Natural killer cell treated with Interleukin-12 subunit alpha and Interleukin-12 subunit beta and Interleukin-15 and Interleukin-18, amount 100 ng/mL, for 72 hours (primary cell): Measurements from ENCODE around the gene PATL2. TPM values are rescaled to one million over a fixed set of nuclear protein-coding genes. Genes with fewer than 3 reads are reported as not detected.

Experiments
- ATAC-seq, 2 donors: fragments of 150-1000 bp; cut with Tn5 transposase in 1 of 2; sonication (Bioruptor Pico), chemical (Tn5 transposase) in 1 of 2; 2 replicates each; pipeline ENCODE4 v1.10.0; 2021
- DNase-seq: peaks from one replicate; pipeline ENCODE4 v3.0.0; 2022; ENCODE audit warnings: low spot score
- H3K27ac Mint-ChIP-seq, 2 donors: 1 replicate in 1 of 2; 2 replicates in 1 of 2; pipeline ENCODE4 v1.8.0; 2022; ENCODE audit warnings: mixed read lengths in 2 of 2, mild to moderate bottlenecking in 1 of 2, moderate library complexity in 1 of 2
- H3K27me3 Mint-ChIP-seq, 2 donors: 1 replicate in 1 of 2; 2 replicates in 1 of 2; pipeline ENCODE4 v1.8.0; 2022; ENCODE audit warnings: mixed read lengths in 2 of 2
- H3K36me3 Mint-ChIP-seq: one replicate; pipeline ENCODE4 v1.8.0; 2022; ENCODE audit warnings: mixed read lengths
- H3K4me1 Mint-ChIP-seq, 2 donors: 1 replicate in 1 of 2; 2 replicates in 1 of 2; pipeline ENCODE4 v1.8.0; 2022; ENCODE audit warnings: low read depth in 2 of 2, mixed read lengths in 2 of 2, mild to moderate bottlenecking in 1 of 2
- H3K4me3 Mint-ChIP-seq: one replicate; pipeline ENCODE4 v1.8.0; 2022; ENCODE audit warnings: mixed read lengths
- H3K9me3 Mint-ChIP-seq: 2 replicates; pipeline ENCODE4 v1.8.0; 2022; ENCODE audit warnings: mixed read lengths
- total RNA-seq, 2 donors: library from RNA; stranded (reverse); gene quantifications; one replicate each; pipeline ENCODE4 v1.2.3, GENCODE V29; 2022

Gene PATL2
- total RNA-seq, 2 donors from 2014 or later, result 13.0 to 19.1 TPM

DNA sequence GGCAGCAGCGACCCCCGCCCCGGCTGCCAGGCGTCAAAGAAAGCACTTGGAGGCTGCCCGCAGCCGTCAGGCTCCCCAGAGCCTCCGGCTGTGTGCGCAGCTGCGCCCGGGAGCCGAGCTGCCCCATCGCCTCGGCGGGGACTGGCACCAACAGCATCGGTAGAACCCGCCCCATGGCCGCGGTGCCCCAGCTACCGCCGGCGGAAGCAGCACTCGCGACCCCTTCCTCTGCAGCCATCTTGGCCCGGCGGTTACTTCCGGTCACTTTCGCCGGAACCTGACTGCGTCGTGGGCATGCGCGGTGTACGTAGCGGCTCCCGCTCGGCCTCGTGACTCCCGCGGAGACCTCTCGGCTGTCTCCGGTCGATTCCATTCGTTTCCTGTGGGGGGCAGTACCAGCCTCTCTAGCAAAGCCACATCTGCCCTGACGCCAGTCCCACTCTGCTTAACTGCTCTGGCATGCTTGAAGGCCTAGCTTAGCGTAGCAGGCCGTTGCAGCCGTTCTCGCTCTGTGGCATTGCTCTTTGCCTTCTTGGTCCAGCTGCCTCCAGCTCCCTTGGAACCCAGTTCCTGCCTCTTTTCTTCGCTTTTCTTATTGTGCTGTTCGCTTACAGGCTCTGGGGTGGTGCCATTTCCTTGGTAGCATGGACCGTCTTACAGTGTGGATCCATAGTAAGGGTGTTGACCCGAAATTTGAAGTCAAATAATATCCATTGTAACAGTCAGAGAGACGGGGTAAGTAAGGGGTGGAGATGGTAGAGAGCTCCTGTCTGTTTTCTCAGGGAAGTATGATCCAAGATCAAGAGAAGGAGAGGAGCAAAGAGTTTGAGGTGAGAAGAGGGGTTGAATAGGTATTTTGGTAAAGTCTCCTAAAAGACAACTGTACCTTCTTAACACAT lies 47.5 kb downstream of the PATL2 start, which contains the start of gene SPG11:
Gene SPG11, minus strand, starts transcription at position 253 of the 899 bp plus-strand sequence. Its CDS starts 15 bp downstream, at position 238.
- DNase-seq (peak; percentile 98), ATAC-seq (peak; percentile 92 to 95)
- Mint-ChIP-seq H3K4me3 (peak within 1 kb of the TSS; percentile 95), H3K27ac (peak within 1 kb of the TSS; percentile 97), H3K9me3 (no peaks in the 10 kb centered on the region), H3K4me1 (peaks cover 43 to 58% of the 10 kb centered on the region in 2 donors), H3K36me3 (peaks cover 7% of the 10 kb centered on the region), H3K27me3 (no peaks in the 10 kb centered on the region)

GRCh38 chr15:44662478-44663409 lies 48.4 kb downstream of the PATL2 start:
- Mint-ChIP-seq H3K36me3 (peaks cover 7% of the 10 kb centered on the region), H3K4me1 (peaks cover 39 to 58% of the 10 kb centered on the region in 2 donors), H3K27ac (peak overlapping the region; percentile 97)

DNA sequence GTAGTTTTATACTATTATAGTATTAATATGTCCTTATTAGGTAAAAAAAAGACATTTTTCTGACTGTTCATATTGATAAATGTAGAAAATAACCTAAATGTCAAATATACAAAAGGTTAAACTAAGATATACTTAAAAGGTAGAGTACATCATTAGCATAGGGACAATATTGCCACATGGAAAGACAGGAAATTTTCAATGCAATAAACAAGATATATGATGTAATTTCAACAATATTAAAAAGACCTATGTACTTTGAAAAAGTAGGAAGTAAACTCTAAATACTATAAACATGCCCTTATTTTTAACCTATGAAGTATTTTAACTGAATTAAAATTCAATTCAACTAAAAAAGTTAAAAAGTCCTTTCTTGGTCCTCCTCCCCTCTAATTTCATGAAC lies 49.5 kb downstream of the PATL2 start:
- Mint-ChIP-seq H3K27me3 (no peaks in the 10 kb centered on the region), H3K36me3 (peaks cover 10% of the 10 kb centered on the region), H3K4me1 (peaks cover 34 to 52% of the 10 kb centered on the region in 2 donors), H3K9me3 (no peaks in the 10 kb centered on the region), H3K27ac (peak overlapping the region; percentile 97), H3K4me3 (peak overlapping the region; percentile 95)
- no peak for ATAC-seq
- no peak for DNase-seq

More at GRCh38 chr15:44662478-44663409, 48.4 kb downstream of the PATL2 start:
- Mint-ChIP-seq H3K4me3 (peak overlapping the region; percentile 95), H3K27me3 (no peaks in the 10 kb centered on the region), H3K9me3 (no peaks in the 10 kb centered on the region)
- DNase-seq, result peak; percentile 92
- ATAC-seq, result peak; percentile 83 to 87

DNA sequence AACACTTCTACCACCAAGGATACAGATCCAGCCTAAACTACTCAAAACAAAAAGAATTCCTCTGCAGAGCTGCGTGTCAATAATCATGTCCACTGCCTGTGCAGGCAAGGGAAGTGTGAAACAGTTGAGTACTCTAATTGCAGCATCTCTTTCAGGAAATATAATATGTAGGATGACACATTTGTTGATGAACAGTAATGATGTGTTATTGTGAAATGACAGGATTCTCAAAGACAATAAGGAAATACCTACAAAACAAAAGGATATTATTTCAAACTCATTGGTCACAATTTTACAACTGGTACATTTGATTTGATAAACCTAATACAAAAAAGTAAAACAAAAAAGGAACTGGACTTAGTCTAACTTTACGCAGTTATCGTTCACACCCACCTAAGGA lies 52.1 kb downstream of the PATL2 start:
- ATAC-seq (no peak), DNase-seq (no peak)
- Mint-ChIP-seq H3K36me3 (peaks cover 20% of the 10 kb centered on the region), H3K4me1 (peaks cover 26 to 47% of the 10 kb centered on the region in 2 donors), H3K27me3 (no peaks in the 10 kb centered on the region), H3K27ac (peak overlapping the region; percentile 71 to 79), H3K4me3 (peak overlapping the region; percentile 58), H3K9me3 (no peaks in the 10 kb centered on the region)

- peaks cover 27 to 37% of the 10 kb centered on the region in 2 donors for H3K4me1 Mint-ChIP-seq
- peaks cover 20% of the 10 kb centered on the region for H3K36me3 Mint-ChIP-seq
- no peaks in the 10 kb centered on the region for H3K9me3 Mint-ChIP-seq
- DNase-seq (no peak), ATAC-seq (no peak)
- no peaks in the 10 kb centered on the region for H3K27me3 Mint-ChIP-seq
- H3K27ac Mint-ChIP-seq, result no peak overlapping the region
- H3K4me3 Mint-ChIP-seq, result no peak overlapping the region
Observed at GRCh38 chr15:44657378-44657777, 53.7 kb downstream of the PATL2 start.

- DNase-seq, result no peak
- no peak for ATAC-seq
- H3K36me3 Mint-ChIP-seq, result peaks cover 20% of the 10 kb centered on the region
- H3K4me1 Mint-ChIP-seq, result peaks cover 26 to 36% of the 10 kb centered on the region in 2 donors
- peak overlapping the region; percentile 4 to 28 for H3K27ac Mint-ChIP-seq
- H3K4me3 Mint-ChIP-seq, result no peak overlapping the region
- H3K9me3 Mint-ChIP-seq, result no peaks in the 10 kb centered on the region
- no peaks in the 10 kb centered on the region for H3K27me3 Mint-ChIP-seq
Observed at GRCh38 chr15:44656913-44657312, 54.2 kb downstream of the PATL2 start.

GRCh38 chr15:44656298-44656697 lies 54.8 kb downstream of the PATL2 start:
- Mint-ChIP-seq H3K4me3 (no peak overlapping the region), H3K9me3 (no peaks in the 10 kb centered on the region), H3K27me3 (no peaks in the 10 kb centered on the region), H3K36me3 (peaks cover 25% of the 10 kb centered on the region), H3K27ac (peak overlapping the region; percentile 4 to 28), H3K4me1 (peaks cover 24 to 38% of the 10 kb centered on the region in 2 donors)
- ATAC-seq (no peak), DNase-seq (no peak)

DNA sequence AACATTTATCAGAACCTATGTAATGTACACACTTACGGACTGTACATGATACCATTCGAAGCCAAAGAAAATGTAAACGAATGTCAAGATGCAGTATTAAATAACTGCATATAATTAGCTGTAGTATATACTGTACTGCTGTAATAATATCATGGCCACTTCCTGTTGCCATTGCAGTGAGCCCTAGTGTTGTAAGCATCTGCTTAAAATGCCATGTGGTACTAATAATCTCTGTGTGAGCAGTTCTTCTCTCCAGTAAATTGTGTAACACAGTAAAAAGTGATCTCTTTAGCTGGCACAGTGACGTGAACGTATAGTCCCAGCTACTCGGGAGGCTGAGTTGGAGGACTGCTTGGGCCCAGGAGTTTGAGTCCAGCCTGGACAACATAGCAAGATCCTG lies 56.3 kb downstream of the PATL2 start:
- Mint-ChIP-seq H3K36me3 (peaks cover 27% of the 10 kb centered on the region), H3K4me3 (no peak overlapping the region), H3K9me3 (no peaks in the 10 kb centered on the region), H3K4me1 (peaks cover 27 to 31% of the 10 kb centered on the region in 2 donors), H3K27ac (peak overlapping the region in 1 of 2 donors; percentile 42), H3K27me3 (no peaks in the 10 kb centered on the region)
- ATAC-seq (no peak), DNase-seq (no peak)

DNA sequence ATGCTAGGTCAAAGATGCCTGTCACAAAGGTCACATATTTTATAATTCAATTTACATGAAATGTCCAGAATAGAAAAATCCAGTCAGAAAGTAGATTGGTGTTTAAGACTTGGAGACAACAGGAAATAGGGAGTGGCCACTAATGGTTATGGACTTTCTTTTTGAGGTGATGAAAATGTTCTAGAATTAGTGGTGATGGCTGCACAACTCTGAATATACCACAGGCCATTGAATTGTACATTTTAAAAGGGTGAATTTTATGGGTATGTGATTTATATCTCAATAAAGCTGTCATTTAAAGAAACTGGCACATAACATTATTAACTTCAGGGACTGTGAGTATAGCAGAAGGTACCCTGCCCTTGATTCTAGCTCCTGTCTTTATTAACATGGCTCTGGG lies 63.5 kb downstream of the PATL2 start:
- no peaks in the 10 kb centered on the region for H3K27me3 Mint-ChIP-seq
- peaks cover 47% of the 10 kb centered on the region for H3K36me3 Mint-ChIP-seq
- no peak for ATAC-seq
- H3K4me1 Mint-ChIP-seq, result peaks cover 44 to 57% of the 10 kb centered on the region in 2 donors
- DNase-seq, result no peak
- H3K9me3 Mint-ChIP-seq, result peaks cover 10% of the 10 kb centered on the region
- peak overlapping the region; percentile 69 for H3K27ac Mint-ChIP-seq
- peak overlapping the region; percentile 23 for H3K4me3 Mint-ChIP-seq

DNA sequence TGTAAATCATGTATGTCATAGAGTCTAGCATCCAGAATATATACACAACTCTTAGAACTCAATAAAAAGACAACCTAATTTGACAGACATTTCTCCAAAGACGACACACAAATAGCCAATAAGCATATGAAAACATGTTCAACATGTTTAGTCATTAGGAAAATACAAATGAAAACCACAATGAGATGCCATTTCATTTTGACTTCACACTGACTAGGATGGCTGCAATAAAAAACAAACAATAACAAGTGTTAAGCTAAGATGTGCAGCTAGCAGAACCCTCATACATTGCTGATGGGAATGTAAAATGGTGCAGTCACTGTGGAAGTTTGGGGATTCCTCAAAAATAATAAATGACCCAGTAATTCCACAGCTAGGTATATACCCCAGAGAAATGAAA lies 64.1 kb downstream of the PATL2 start:
- Mint-ChIP-seq H3K27ac (peak overlapping the region; percentile 69), H3K27me3 (no peaks in the 10 kb centered on the region), H3K4me3 (peak overlapping the region; percentile 23), H3K4me1 (peaks cover 44 to 57% of the 10 kb centered on the region in 2 donors), H3K9me3 (peaks cover 10% of the 10 kb centered on the region), H3K36me3 (peaks cover 47% of the 10 kb centered on the region)
- ATAC-seq (peak; percentile 59 to 76), DNase-seq (no peak)

GRCh38 chr15:44646460-44646859 lies 64.7 kb downstream of the PATL2 start:
- H3K27me3 Mint-ChIP-seq, result no peaks in the 10 kb centered on the region
- H3K36me3 Mint-ChIP-seq, result peaks cover 47% of the 10 kb centered on the region
- peaks cover 46 to 53% of the 10 kb centered on the region in 2 donors for H3K4me1 Mint-ChIP-seq
- H3K4me3 Mint-ChIP-seq, result peak overlapping the region; percentile 15
- DNase-seq (no peak), ATAC-seq (no peak)
- H3K9me3 Mint-ChIP-seq, result peaks cover 10% of the 10 kb centered on the region
- H3K27ac Mint-ChIP-seq, result peak overlapping the region; percentile 69

GRCh38 chr15:44641651-44642050 lies 69.5 kb downstream of the PATL2 start:
- no peak for DNase-seq
- ATAC-seq, result no peak
- Mint-ChIP-seq H3K27ac (peak overlapping the region in 1 of 2 donors; percentile 36), H3K4me3 (no peak overlapping the region), H3K4me1 (peaks cover 33 to 34% of the 10 kb centered on the region in 2 donors), H3K27me3 (no peaks in the 10 kb centered on the region), H3K9me3 (peaks cover 10% of the 10 kb centered on the region), H3K36me3 (peaks cover 33% of the 10 kb centered on the region)

- ATAC-seq, result no peak
- no peak for DNase-seq
- Mint-ChIP-seq H3K36me3 (peaks cover 13% of the 10 kb centered on the region), H3K9me3 (no peaks in the 10 kb centered on the region), H3K27me3 (no peaks in the 10 kb centered on the region), H3K4me1 (peaks cover 13 to 26% of the 10 kb centered on the region in 2 donors), H3K4me3 (no peak overlapping the region), H3K27ac (no peak overlapping the region)
Observed at GRCh38 chr15:44636976-44637375, 74.1 kb downstream of the PATL2 start.
